ENCODE results near the gene CRYBA4. TPM values are rescaled to one million over a fixed set of nuclear protein-coding genes. Genes with fewer than 3 reads are reported as not detected.

Gene CRYBA4
- total and polyA plus RNA-seq, 9 donors, result 0.59 TPM; not detected in 8

DNA sequence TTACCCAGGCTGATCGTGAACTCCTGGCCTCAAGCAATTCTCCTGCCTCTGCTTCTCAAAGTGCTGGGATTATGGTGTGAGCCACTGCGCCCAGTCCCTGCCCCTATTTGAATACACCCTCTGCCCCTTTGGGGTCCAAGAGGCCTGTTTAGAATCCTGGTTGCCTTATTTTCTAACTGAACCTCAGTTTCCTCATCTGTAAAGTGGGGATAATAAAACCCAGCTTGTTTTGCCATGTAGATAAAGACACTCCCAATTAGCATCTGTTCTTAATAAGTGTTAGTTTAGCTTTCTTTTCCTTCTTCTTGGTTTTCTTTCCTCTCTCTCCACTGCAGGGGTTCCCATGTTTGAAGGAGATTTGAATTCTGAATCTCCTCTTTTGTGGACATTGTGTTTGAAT lies 40.4 kb downstream of the CRYBA4 start:
- Histone ChIP-seq H3K27me3 (no peaks in the 10 kb centered on the region), H3K9me3 (no peaks in the 10 kb centered on the region), H3K4me1 (ENCODE audit: insufficient read depth) (no peaks in the 10 kb centered on the region), H3K27ac (no peak overlapping the region), H3K36me3 (no peaks in the 10 kb centered on the region), H3K4me3 (no peak overlapping the region)
- no peak for DNase-seq
- 83 to 91% (median 90%) methylated on average over 2 of the region's 2 CpGs for WGBS, 3 donors
- intact Hi-C loops (cut with DNase I), result no loop called here
- TF ChIP-seq EP300 (IDR thresholded peaks at IDR 0.05), result no peak
- no peak for TF ChIP-seq POLR2A (IDR thresholded peaks at IDR 0.05)
- TF ChIP-seq, protein P1, sequence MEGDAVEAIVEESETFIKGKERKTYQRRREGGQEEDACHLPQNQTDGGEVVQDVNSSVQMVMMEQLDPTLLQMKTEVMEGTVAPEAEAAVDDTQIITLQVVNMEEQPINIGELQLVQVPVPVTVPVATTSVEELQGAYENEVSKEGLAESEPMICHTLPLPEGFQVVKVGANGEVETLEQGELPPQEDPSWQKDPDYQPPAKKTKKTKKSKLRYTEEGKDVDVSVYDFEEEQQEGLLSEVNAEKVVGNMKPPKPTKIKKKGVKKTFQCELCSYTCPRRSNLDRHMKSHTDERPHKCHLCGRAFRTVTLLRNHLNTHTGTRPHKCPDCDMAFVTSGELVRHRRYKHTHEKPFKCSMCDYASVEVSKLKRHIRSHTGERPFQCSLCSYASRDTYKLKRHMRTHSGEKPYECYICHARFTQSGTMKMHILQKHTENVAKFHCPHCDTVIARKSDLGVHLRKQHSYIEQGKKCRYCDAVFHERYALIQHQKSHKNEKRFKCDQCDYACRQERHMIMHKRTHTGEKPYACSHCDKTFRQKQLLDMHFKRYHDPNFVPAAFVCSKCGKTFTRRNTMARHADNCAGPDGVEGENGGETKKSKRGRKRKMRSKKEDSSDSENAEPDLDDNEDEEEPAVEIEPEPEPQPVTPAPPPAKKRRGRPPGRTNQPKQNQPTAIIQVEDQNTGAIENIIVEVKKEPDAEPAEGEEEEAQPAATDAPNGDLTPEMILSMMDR (IDR thresholded peaks at IDR 0.05), result no peak

DNA sequence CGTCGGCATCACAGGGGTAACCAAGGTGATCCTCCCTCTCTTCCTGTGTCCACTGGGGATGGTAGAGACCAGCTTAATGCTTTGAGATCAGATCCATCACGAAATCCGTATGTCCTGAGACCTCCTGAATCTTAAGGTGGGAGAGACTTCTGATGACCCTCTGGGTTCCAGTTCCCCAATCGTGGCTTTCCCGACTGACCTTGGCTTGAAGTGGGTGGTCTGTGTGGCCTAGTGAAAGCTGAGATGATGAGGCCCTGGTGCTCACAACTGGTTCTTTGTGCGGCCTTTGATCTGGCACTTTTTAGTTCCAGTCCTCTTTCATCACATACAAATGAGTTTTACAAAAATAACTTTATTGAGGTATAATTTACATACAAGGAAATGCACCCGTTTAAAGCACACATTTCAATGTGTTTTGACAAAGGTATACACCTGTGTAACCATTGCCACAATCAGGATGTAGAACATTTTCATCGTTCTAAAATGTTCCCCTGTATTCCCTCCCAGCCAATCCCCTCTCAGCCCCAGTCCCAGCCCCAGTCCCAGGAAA lies 41.7 kb downstream of the CRYBA4 start:
- H3K27me3 ChIP-seq, result no peaks in the 10 kb centered on the region
- intact Hi-C loops (cut with DNase I), result no loop called here

DNA sequence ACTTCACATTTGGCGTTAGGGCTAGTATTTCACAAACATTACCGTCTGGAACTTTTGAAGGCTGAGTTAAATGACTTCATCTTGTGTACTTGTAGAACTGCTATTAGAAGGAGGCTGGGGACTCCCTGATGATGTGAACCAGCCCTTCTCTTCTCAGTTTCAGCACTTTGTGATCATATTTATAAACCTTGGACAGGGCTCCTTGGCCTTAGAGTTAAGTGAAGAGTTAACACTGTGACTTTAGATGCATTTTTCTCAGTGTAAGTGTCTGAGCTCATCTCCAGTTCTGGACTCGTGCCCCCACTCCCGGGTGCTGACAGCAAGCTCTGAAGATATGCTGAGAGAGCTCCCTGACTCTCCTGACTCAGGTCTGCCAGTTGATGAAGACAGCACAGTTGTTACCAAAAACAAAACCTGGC lies 44.1 kb downstream of the CRYBA4 start:
- no peak overlapping the region for H3K4me3 ChIP-seq
- no peaks in the 10 kb centered on the region for H3K36me3 ChIP-seq
- no peaks in the 10 kb centered on the region for H3K9me3 ChIP-seq
- no peaks in the 10 kb centered on the region for H3K4me1 ChIP-seq (ENCODE audit: insufficient read depth)
- TF ChIP-seq, protein P1 (IDR thresholded peaks at IDR 0.05), result no peak
- TF ChIP-seq POLR2A (IDR thresholded peaks at IDR 0.05), result no peak
- TF ChIP-seq EP300 (IDR thresholded peaks at IDR 0.05), result no peak
- intact Hi-C loops (cut with DNase I), result no loop called here
- H3K27ac ChIP-seq, result no peak overlapping the region
- 2 to 6% (median 4%) methylated on average over 4 of the region's 4 CpGs for WGBS, 3 donors
- H3K27me3 ChIP-seq, result no peaks in the 10 kb centered on the region
- DNase-seq, result no peak

More for the DNA sequence above, 41.7 kb downstream of the CRYBA4 start:
- Histone ChIP-seq H3K4me3 (no peak overlapping the region), H3K4me1 (ENCODE audit: insufficient read depth) (no peaks in the 10 kb centered on the region), H3K36me3 (no peaks in the 10 kb centered on the region), H3K9me3 (no peaks in the 10 kb centered on the region), H3K27ac (no peak overlapping the region)
- WGBS, 3 donors, result 61 to 82% (median 67%) methylated on average over 9 of the region's 9 CpGs
- no peak for DNase-seq
- no peak for TF ChIP-seq EP300 (IDR thresholded peaks at IDR 0.05)
- TF ChIP-seq, protein P1 (IDR thresholded peaks at IDR 0.05), result no peak
- TF ChIP-seq POLR2A (IDR thresholded peaks at IDR 0.05), result no peak

DNA sequence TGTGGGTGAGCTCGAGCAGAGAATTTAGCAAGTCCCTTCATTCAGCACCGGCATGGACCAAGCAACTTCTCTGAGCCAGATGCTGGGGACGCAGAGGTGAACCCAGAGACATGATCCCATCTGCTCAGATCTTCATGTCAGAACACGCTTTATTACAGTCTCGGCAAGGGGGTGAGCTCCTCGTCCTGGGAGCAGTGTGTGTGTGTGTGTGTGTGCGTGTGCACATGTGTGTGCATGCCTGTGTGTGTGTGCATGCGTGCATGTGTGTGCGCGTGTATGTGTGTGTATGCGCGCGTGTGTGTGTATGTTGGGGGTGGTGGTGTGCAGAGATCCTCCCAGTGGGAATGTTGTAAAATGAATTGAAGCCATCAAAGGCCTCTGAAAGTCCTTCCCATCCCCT lies 45.4 kb downstream of the CRYBA4 start:
- Histone ChIP-seq H3K27me3 (no peaks in the 10 kb centered on the region), H3K9me3 (no peaks in the 10 kb centered on the region), H3K4me1 (ENCODE audit: insufficient read depth) (peaks cover 2% of the 10 kb centered on the region), H3K27ac (no peak overlapping the region), H3K4me3 (no peak overlapping the region), H3K36me3 (no peaks in the 10 kb centered on the region)
- 72 to 82% (median 77%) methylated on average over 13 of the region's 13 CpGs for WGBS, 3 donors
- TF ChIP-seq, protein P1 (IDR thresholded peaks at IDR 0.05), result no peak
- no peak for TF ChIP-seq POLR2A (IDR thresholded peaks at IDR 0.05)
- no peak for TF ChIP-seq EP300 (IDR thresholded peaks at IDR 0.05)
- intact Hi-C loops (cut with DNase I), result no loop called here
- DNase-seq, result no peak
